ENCODE measurements around the gene SFT2D2. TPM values are rescaled to one million over a fixed set of nuclear protein-coding genes. Genes with fewer than 3 reads are reported as not detected.

The SFT2D2 gene
- 27.9 and 34.3 TPM in 2 replicates for total RNA-seq

DNA sequence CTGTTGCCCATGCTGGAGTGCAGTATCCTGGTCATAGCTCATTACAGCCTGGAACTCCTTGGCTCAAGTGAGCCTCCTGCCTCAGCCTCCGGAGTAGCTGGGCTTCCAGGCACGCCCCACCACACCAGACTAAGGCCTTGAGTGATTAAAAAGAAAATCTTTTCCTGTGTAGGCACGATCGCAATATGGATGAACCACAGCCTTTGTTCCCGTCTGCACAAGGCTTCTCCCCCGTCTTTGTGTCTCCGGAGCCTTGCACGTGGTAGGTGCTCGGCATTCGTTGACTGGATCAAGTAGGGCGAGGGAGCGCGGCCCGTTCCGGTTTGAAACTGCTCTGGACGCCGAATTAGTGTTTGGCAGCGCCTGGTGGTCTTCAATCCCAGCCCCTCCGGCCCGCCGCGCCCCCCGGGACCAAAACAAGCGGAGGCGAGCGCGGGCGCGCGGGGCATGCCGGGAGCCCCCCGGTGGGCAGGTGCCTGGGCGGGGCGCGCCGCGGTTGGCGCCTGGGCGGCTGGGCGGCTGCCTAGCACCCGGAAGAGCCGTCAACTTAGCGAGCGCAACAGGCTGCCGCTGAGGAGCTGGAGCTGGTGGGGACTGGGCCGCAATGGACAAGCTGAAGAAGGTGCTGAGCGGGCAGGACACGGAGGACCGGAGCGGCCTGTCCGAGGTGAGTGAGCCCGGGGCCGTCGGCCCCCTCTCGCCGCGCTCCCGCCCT lies at the start of gene SFT2D2:
Gene SFT2D2, plus strand, starts transcription at position 529 of the 715 bp plus-strand sequence. Its CDS starts 76 bp downstream, at position 605.

DNA sequence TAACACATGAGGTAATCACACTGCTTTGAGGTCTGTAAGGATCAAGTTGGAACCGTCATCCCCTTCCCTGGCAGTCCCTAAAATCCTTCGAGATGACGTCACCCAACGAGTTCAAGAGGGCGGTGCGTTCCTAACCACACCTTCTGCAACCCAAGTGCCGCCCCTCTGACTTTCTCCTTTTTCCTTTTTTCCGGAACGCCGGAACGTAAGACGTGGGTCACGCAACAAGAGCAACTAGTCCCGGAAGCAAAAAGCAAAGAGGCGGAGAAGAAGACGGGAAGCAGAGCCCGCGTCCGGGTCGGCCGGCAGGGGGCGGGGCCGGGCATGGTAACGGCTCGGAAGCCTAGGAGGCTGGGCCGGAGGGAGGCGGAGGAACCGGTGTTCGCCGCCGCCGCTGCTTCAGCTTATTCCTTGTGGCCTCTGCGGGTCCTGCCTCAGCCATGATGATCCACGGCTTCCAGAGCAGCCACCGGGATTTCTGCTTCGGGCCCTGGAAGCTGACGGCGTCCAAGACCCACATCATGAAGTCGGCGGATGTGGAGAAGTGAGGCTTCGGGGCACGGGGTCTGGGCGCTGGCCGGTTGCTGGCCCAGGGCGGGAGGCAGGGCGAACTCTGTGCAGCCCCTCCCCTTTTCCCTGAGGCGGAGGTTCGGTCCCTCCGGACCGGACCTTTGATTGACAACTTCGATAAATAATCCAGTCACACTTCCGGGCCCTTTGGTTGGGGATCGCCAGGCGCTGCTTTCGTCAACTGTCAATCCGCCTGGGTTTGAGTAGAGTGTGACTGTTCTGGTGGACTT lies 47.0 kb upstream of the SFT2D2 start, which contains the start of gene TIPRL:
Gene TIPRL, plus strand, starts transcription at position 325 of the 800 bp plus-strand sequence. Its CDS starts 116 bp downstream, at position 441.

GRCh38 chr1:168280296-168280927 lies 54.6 kb downstream of the SFT2D2 start, which contains the start of gene TBX19:
TSS of gene TBX19 (plus strand) at chr1:168280877. CDS start at chr1:168281091, 214 bp downstream.

Other genes with a start within 250 kb of the SFT2D2 start
- gene GPR161, start 89.1 kb upstream of the SFT2D2 start, total RNA-seq = 8.5 and 11.8 TPM in 2 replicates
- gene TIPRL, start 47.0 kb upstream of the SFT2D2 start, total RNA-seq = 19.2 and 24.7 TPM in 2 replicates
- 0.09 and 0.42 TPM in 2 replicates for gene TBX19, start 54.9 kb downstream of the SFT2D2 start, total RNA-seq